Stimulated activated CD4-positive, alpha-beta T cell treated with anti-CD3 and anti-CD28 coated beads, TNF-alpha, amount 100 ng/mL, for 1 hour (primary cell): ENCODE results near the gene KCTD10.
"Not testable (repeated sequence)": the region's sequence is repeated elsewhere in the genome, so short reads cannot be mapped to it uniquely, and the experiment has no call there.

Source experiments
- DNase-seq, 3 donors: peaks; one replicate each; pipeline ENCODE4 v3.0.0-alpha.2; 2020; ENCODE audit warnings: low read depth in 3 of 3, low spot score in 1 of 3

Gene KCTD10

GRCh38 chr12:109475121-109475520 lies 2.0 kb downstream of the KCTD10 start:
- no peak for DNase-seq

GRCh38 chr12:109473526-109474270 lies 3.4 kb downstream of the KCTD10 start:
- DNase-seq: not testable (repeated sequence)

GRCh38 chr12:109473006-109473405 lies 4.1 kb downstream of the KCTD10 start:
- DNase-seq: no peak

- DNase-seq: no peak
Measured at GRCh38 chr12:109469517-109469916, 7.6 kb downstream of the KCTD10 start.

GRCh38 chr12:109467978-109468676 lies 9.0 kb downstream of the KCTD10 start:
- DNase-seq: no peak

- DNase-seq: no peak
Measured at GRCh38 chr12:109466821-109467220, 10.3 kb downstream of the KCTD10 start.

- no peak for DNase-seq
Measured at GRCh38 chr12:109466305-109466704, 10.8 kb downstream of the KCTD10 start.

GRCh38 chr12:109464642-109465351 lies 12.3 kb downstream of the KCTD10 start:
- DNase-seq: no peak

- DNase-seq: no peak
Measured at GRCh38 chr12:109463756-109464155, 13.3 kb downstream of the KCTD10 start.

- no peak for DNase-seq
Measured at GRCh38 chr12:109462868-109463692, 14.0 kb downstream of the KCTD10 start.

GRCh38 chr12:109461846-109462756 lies 15.0 kb downstream of the KCTD10 start:
- no peak for DNase-seq

- DNase-seq: no peak
Measured at GRCh38 chr12:109461049-109461845, 15.9 kb downstream of the KCTD10 start.

GRCh38 chr12:109460538-109460937 lies 16.6 kb downstream of the KCTD10 start:
- DNase-seq: no peak

- DNase-seq: no peak
Measured at GRCh38 chr12:109459247-109459646, 17.9 kb downstream of the KCTD10 start.

GRCh38 chr12:109458771-109459208 lies 18.3 kb downstream of the KCTD10 start:
- DNase-seq: no peak

- no peak for DNase-seq
Measured at GRCh38 chr12:109458086-109458485, 19.0 kb downstream of the KCTD10 start.

- DNase-seq: no peak
Measured at GRCh38 chr12:109455706-109456105, 21.4 kb downstream of the KCTD10 start.

- no peak for DNase-seq
Measured at GRCh38 chr12:109452489-109452888, 24.6 kb downstream of the KCTD10 start.

- DNase-seq: no peak
Measured at GRCh38 chr12:109451400-109451799, 25.7 kb downstream of the KCTD10 start.
